Lower leg skin (tissue), 3 donors: ENCODE data around the gene SLC9B2.

Experiments used
- CTCF ChIP-seq, 3 donors: fragments of 450-650 bp; IDR thresholded peaks; one replicate each; pipeline ENCODE4 v1.5.1; 2016; ENCODE audit warnings: antibody characterized with exemption in 3 of 3, mild to moderate bottlenecking in 3 of 3, moderate library complexity in 2 of 3
- POLR2A ChIP-seq, 2 donors: fragments of 450-650 bp; IDR thresholded peaks; one replicate each; pipeline ENCODE4 v1.6.1; 2016 to 2017; ENCODE audit warnings: antibody characterized with exemption in 2 of 2, mild to moderate bottlenecking in 1 of 2, moderate library complexity in 1 of 2

- TF ChIP-seq POLR2A (IDR thresholded peaks at IDR 0.05) (no peak), CTCF (IDR thresholded peaks at IDR 0.05) (no peak)
Observed at GRCh38 chr4:103054030-103054429, 22.5 kb downstream of the SLC9B2 start.
